Lung (tissue), 12 donors: ENCODE data around the gene ARG2. TPM values are rescaled to one million over a fixed set of nuclear protein-coding genes. Genes with fewer than 3 reads are reported as not detected.

Source experiments
- ATAC-seq: fragments of 200-7000 bp; cut with Tn5 transposase; one replicate; pipeline ENCODE4 v1.9.1; 2020; ENCODE audit warnings: moderate number of reproducible peaks; ENCODE audit not compliant: insufficient read depth, low FRiP score
- DNase-seq, 3 donors: peaks; one replicate each; pipeline ENCODE4 v3.0.0-alpha.2; 2013 to 2017
- H3K27ac ChIP-seq, 2 donors: one replicate each; pipeline ENCODE4 v1.5.1; 2013; ENCODE audit warnings: mild to moderate bottlenecking in 2 of 2, moderate library complexity in 2 of 2, control low read depth in 1 of 2, inconsistent platforms in 1 of 2, low read depth in 1 of 2, low read length in 1 of 2
- H3K27me3 ChIP-seq, 3 donors: one replicate each; pipeline ENCODE4 v1.5.1; 2013; ENCODE audit warnings: low read length in 2 of 3; ENCODE audit not compliant: control insufficient read depth in 3 of 3, insufficient read depth in 3 of 3
- H3K36me3 ChIP-seq, 4 donors: one replicate each; pipeline ENCODE4 v1.5.1; 2013; ENCODE audit warnings: low read length in 4 of 4, mild to moderate bottlenecking in 1 of 4, moderate library complexity in 1 of 4; ENCODE audit not compliant: control insufficient read depth in 4 of 4, insufficient read depth in 4 of 4
- H3K4me1 ChIP-seq, 5 donors: one replicate each; pipeline ENCODE4 v1.5.1; 2013; ENCODE audit warnings: low read length in 5 of 5, mild to moderate bottlenecking in 2 of 5, moderate library complexity in 1 of 5; ENCODE audit not compliant: control insufficient read depth in 5 of 5, insufficient read depth in 5 of 5
- H3K4me3 ChIP-seq: one replicate; pipeline ENCODE4 v1.5.1; 2013; ENCODE audit warnings: mild to moderate bottlenecking, control low read depth, moderate library complexity
- H3K9ac ChIP-seq, 2 donors: one replicate each; pipeline ENCODE4 v1.5.1; 2013; ENCODE audit warnings: low read length in 2 of 2, control low read depth in 1 of 2; ENCODE audit not compliant: insufficient read depth in 1 of 2
- H3K9me3 ChIP-seq, 4 donors: one replicate each; pipeline ENCODE4 v1.5.1; 2013; ENCODE audit warnings: low read length in 3 of 4, mild to moderate bottlenecking in 1 of 4, moderate library complexity in 1 of 4; ENCODE audit not compliant: control insufficient read depth in 4 of 4, insufficient read depth in 3 of 4
- CTCF ChIP-seq: IDR thresholded peaks from 2 replicates; pipeline ENCODE4 v1.5.1; 2012; ENCODE audit warnings: mild to moderate bottlenecking; ENCODE audit errors: control extremely low read depth, extremely low read depth
- WGBS, 2 donors: extraction: QIAGEN DNeasy Blood & Tissue Kit; methylation state at CpG; one replicate each; pipeline ENCODE4 v1.1.7; 2013; 5-methylcytosine and 5-hydroxymethylcytosine counted together
- polyA plus RNA-seq, 2 donors: library from polyadenylated mRNA; stranded (reverse); fragments of 200-250 nt; gene quantifications; one replicate each; pipeline ENCODE4 v1.2.1, GENCODE V29; 2013
- total RNA-seq, 2 donors: library from RNA; depleted of rRNA in 1 of 2; stranded (reverse); fragments of >200 nt in 1 of 2; gene quantifications; one replicate each; pipeline ENCODE4 v1.2.1, GENCODE V29; 2014 to 2021
- donor health status: control.
- donor health status: control.
- donor health status: Bipolar disorder and iron deficiency.
- donor health status: healthy.
- donor health status: DM: yes; HTN: yes; CAD: no.

The ARG2 gene
- total and polyA plus RNA-seq, 4 donors = 1.1 to 5.9 (median 5.0) TPM

- H3K9me3 ChIP-seq = no peaks in the 10 kb centered on the region
- peak; percentile 89 to 91 (median 91) for DNase-seq
- H3K4me1 ChIP-seq = peaks cover 4 to 15% (median 6%) of the 10 kb centered on the region in 5 donors
- peak within 1 kb of the TSS; percentile 93 for H3K4me3 ChIP-seq
- H3K9ac ChIP-seq = peak within 1 kb of the TSS; percentile 59 to 87
- 0 to 1% methylated on average over 72 to 87 of the region's 87 CpGs for WGBS, 2 donors
- peak within 1 kb of the TSS; percentile 90 to 99 for H3K27ac ChIP-seq
- H3K36me3 ChIP-seq = peaks cover 4 to 10% (median 7%) of the 10 kb centered on the region in 4 donors
- no peak for TF ChIP-seq CTCF
- ATAC-seq = peak; percentile 95
- H3K27me3 ChIP-seq = no peaks in the 10 kb centered on the region
Observed at GRCh38 chr14:67674480-67675218, 54.9 kb downstream of the ARG2 start, which contains the start of gene VTI1B. Gene VTI1B, minus strand, starts transcription at chr14:67674632. Its CDS starts 143 bp downstream, at chr14:67674489.

DNA sequence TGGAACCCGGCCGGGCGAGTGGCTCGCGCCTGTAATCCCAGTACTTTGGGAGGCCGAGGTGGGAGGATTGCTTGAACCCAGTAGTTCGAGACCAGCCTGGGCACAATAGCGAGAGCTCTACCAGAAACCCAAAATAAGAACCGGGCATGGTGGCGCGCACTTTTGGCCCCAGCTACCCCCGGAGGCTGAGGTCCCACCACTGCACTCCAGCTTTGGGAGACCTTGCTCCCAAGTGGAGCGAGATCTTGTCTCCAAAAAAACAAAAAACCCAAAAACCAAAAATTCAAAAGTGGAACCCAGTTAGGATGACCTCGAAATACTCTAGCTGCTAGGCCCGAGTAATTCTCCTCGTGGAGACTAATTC lies 55.5 kb downstream of the ARG2 start:
- Histone ChIP-seq H3K36me3 (peaks cover 4 to 15% (median 7%) of the 10 kb centered on the region in 4 donors), H3K27me3 (no peaks in the 10 kb centered on the region), H3K27ac (peak overlapping the region; percentile 90 to 99), H3K4me1 (peaks cover 4 to 15% (median 6%) of the 10 kb centered on the region in 5 donors), H3K4me3 (peak overlapping the region; percentile 93), H3K9ac (peak overlapping the region; percentile 59 to 87), H3K9me3 (no peaks in the 10 kb centered on the region)
- DNase-seq (no peak), ATAC-seq (no peak)
- WGBS, 2 donors = 34 to 47% methylated on average over 16 of the region's 16 CpGs
- TF ChIP-seq CTCF = no peak

DNA sequence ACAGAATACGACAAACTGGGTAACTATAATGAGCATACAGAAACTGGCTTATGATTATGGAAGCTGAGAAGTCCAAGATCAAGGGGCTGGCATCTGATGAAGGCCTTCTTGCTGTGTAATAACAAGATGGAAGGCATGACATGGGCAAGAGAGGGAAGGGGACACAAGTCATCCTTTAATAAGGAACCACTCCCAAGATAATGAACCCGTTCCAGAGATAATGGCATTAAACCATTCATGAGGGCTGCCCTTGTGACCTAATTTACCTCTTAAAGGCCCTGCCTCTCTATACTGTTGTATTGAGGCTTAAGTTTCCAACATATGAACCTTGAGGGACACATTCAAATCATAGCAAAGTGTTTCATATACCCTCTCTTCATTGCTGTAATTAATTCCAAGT lies 59.3 kb downstream of the ARG2 start:
- TF ChIP-seq CTCF = no peak
- ATAC-seq (no peak), DNase-seq (no peak)
- H3K36me3 ChIP-seq = peaks cover 5 to 28% (median 11%) of the 10 kb centered on the region in 4 donors
- H3K9ac ChIP-seq = no peak overlapping the region
- peaks cover 0 to under 1% (median 0%) of the 10 kb centered on the region in 5 donors for H3K4me1 ChIP-seq
- no peaks in the 10 kb centered on the region for H3K27me3 ChIP-seq
- no peak overlapping the region for H3K27ac ChIP-seq
- WGBS, 2 donors = 70 to 84% methylated on average over 2 of the region's 2 CpGs
- H3K9me3 ChIP-seq = no peaks in the 10 kb centered on the region
- H3K4me3 ChIP-seq = no peak overlapping the region
